ENCODE data around the gene PKIG. TPM values are rescaled to one million over a fixed set of nuclear protein-coding genes. Genes with fewer than 3 reads are reported as not detected.

The PKIG gene
- total and polyA plus RNA-seq, 2 experiments from 2014 or later = 29.7 to 33.2 TPM

- TF ChIP-seq ZNF462 (CRISPR knock-in tag; IDR thresholded peaks at IDR 0.05) (no peak; the same call in 1 of the 2 replicates), CREB1 (CRISPR knock-in tag; IDR thresholded peaks at IDR 0.05; ENCODE audit: low read depth) (no peak), POLR2AphosphoS5 (IDR thresholded peaks at IDR 0.05; ENCODE audit: low read depth) (no peak), EZH2 (IDR thresholded peaks at IDR 0.05; ENCODE audit: low read depth, unreplicated experiment) (no peak), NANOG (IDR thresholded peaks at IDR 0.05; ENCODE audit: borderline replicate concordance) (no peak), ZNF114 (CRISPR knock-in tag; IDR thresholded peaks at IDR 0.05) (no peak)
Measured at GRCh38 chr20:44642203-44643153, 60.1 kb downstream of the PKIG start (continued).

GRCh38 chr20:44643154-44643519 lies 60.8 kb downstream of the PKIG start:
- Histone ChIP-seq H3K4me1 (ENCODE audit: insufficient read depth) (peaks cover 31% of the 10 kb centered on the region), H3K27me3 (ENCODE audit: insufficient read depth) (no peaks in the 10 kb centered on the region), H3K4me2 (peak overlapping the region; percentile 70; the same call in 1 of the 2 replicates), H2AFZ (no peak overlapping the region), H4K20me1 (replicated peaks; ENCODE audit: insufficient read depth) (no peaks in the 10 kb centered on the region), H3K79me2 (replicated peaks; ENCODE audit: insufficient read depth) (no peaks in the 10 kb centered on the region), H3K9me2 (ENCODE audit: insufficient read depth) (no peaks in the 10 kb centered on the region), H3K27ac (ENCODE audit: low read depth) (peak overlapping the region; percentile 26; the same call in 1 of the 2 replicates), H3F3A (replicated peaks; ENCODE audit: low read depth) (0 out of 2 replicates have a peak, but pooled peaks cover under 1% of the 10 kb centered on the region), H3K4me3 (no peak overlapping the region; the same call in 1 of the 2 replicates), H3K36me3 (ENCODE audit: insufficient read depth) (no peaks in the 10 kb centered on the region)
- Mint-ChIP-seq H3K4me1 (peaks cover 51% of the 10 kb centered on the region), H3K36me3 (ENCODE audit: low read depth) (peaks cover 19% of the 10 kb centered on the region), H3K27ac (peak overlapping the region; percentile 96; the same call in 1 of the 2 replicates), H3K27me3 (ENCODE audit: insufficient read depth, low read depth, poor library complexity) (peaks cover 40% of the 10 kb centered on the region), H3K9me3 (peaks cover 6% of the 10 kb centered on the region; the same call in 2 of the 3 replicates), H3K4me3 (peak overlapping the region; percentile 46; the same call in 1 of the 3 replicates)
- no peak for DNase-seq (ENCODE audit: low spot score)
- ATAC-seq = no peak
- TF ChIP-seq EZH2phosphoT487 (IDR thresholded peaks at IDR 0.05; ENCODE audit: unreplicated experiment) = no peak
- no peak for TF ChIP-seq CREB1 (CRISPR knock-in tag; IDR thresholded peaks at IDR 0.05; ENCODE audit: low read depth)
- TF ChIP-seq ZNF114 (CRISPR knock-in tag; IDR thresholded peaks at IDR 0.05) = no peak

Data from GM23338 (cell line).